Measurements from ENCODE around the gene RAB26.
"Not testable (repeated sequence)": the region's sequence is repeated elsewhere in the genome, so short reads cannot be mapped to it uniquely, and the experiment has no call there.

The RAB26 gene

GRCh38 chr16:2147981-2148671 is at the start of gene RAB26:
Gene RAB26, plus strand, starts transcription at chr16:2148625. Its CDS starts 159 bp downstream, at chr16:2148784.
- peak; percentile 48 for DNase-seq

- DNase-seq = not testable (repeated sequence)
These were observed 46.8 kb upstream of the RAB26 start for GRCh38 chr16:2101581-2101980.

- DNase-seq = no peak
These were observed 46.0 kb upstream of the RAB26 start for GRCh38 chr16:2102471-2102870.

- not testable (repeated sequence) for DNase-seq
These were observed 44.0 kb upstream of the RAB26 start for GRCh38 chr16:2104464-2104863.

GRCh38 chr16:2105291-2105690 is 43.1 kb upstream of the RAB26 start:
- not testable (repeated sequence) for DNase-seq

GRCh38 chr16:2105769-2106168 is 42.7 kb upstream of the RAB26 start:
- not testable (repeated sequence) for DNase-seq

GRCh38 chr16:2106211-2106610 is 42.2 kb upstream of the RAB26 start:
- DNase-seq = not testable (repeated sequence)

GRCh38 chr16:2107121-2107790 is 41.2 kb upstream of the RAB26 start:
- not testable (repeated sequence) for DNase-seq

GRCh38 chr16:2107791-2108125 is 40.7 kb upstream of the RAB26 start:
- not testable (repeated sequence) for DNase-seq

GRCh38 chr16:2108446-2109270 is 39.8 kb upstream of the RAB26 start:
- not testable (repeated sequence) for DNase-seq

- not testable (repeated sequence) for DNase-seq
These were observed 39.2 kb upstream of the RAB26 start for GRCh38 chr16:2109271-2109580.

- not testable (repeated sequence) for DNase-seq
These were observed 38.6 kb upstream of the RAB26 start for GRCh38 chr16:2109872-2110271.

GRCh38 chr16:2110332-2111008 is 38.0 kb upstream of the RAB26 start:
- DNase-seq = not testable (repeated sequence)

GRCh38 chr16:2111009-2111353 is 37.4 kb upstream of the RAB26 start:
- not testable (repeated sequence) for DNase-seq

GRCh38 chr16:2111412-2112335 is 36.8 kb upstream of the RAB26 start:
- DNase-seq = not testable (repeated sequence)

GRCh38 chr16:2112539-2113106 is 35.8 kb upstream of the RAB26 start:
- DNase-seq = not testable (repeated sequence)

GRCh38 chr16:2114225-2114624 is 34.2 kb upstream of the RAB26 start:
- DNase-seq = not testable (repeated sequence)

GRCh38 chr16:2114885-2115590 is 33.4 kb upstream of the RAB26 start:
- DNase-seq = not testable (repeated sequence)

- no peak for DNase-seq
These were observed 32.8 kb upstream of the RAB26 start for GRCh38 chr16:2115591-2115973.

GRCh38 chr16:2116428-2116827 is 32.0 kb upstream of the RAB26 start:
- not testable (repeated sequence) for DNase-seq

GRCh38 chr16:2117341-2117740 is 31.1 kb upstream of the RAB26 start:
- not testable (repeated sequence) for DNase-seq
